Lower leg skin (tissue), 3 donors: ENCODE data around the gene SORCS2.

Experiments used
- POLR2A ChIP-seq, 2 donors: fragments of 450-650 bp; IDR thresholded peaks; one replicate each; pipeline ENCODE4 v1.6.1; 2016 to 2017; ENCODE audit warnings: antibody characterized with exemption in 2 of 2, mild to moderate bottlenecking in 1 of 2, moderate library complexity in 1 of 2
- TF ChIP-seq, protein P1 (sequence below), 3 donors: fragments of 450-650 bp; IDR thresholded peaks; one replicate each; pipeline ENCODE4 v1.5.1; 2016; ENCODE audit warnings: antibody characterized with exemption in 3 of 3, mild to moderate bottlenecking in 3 of 3, moderate library complexity in 2 of 3

DNA sequence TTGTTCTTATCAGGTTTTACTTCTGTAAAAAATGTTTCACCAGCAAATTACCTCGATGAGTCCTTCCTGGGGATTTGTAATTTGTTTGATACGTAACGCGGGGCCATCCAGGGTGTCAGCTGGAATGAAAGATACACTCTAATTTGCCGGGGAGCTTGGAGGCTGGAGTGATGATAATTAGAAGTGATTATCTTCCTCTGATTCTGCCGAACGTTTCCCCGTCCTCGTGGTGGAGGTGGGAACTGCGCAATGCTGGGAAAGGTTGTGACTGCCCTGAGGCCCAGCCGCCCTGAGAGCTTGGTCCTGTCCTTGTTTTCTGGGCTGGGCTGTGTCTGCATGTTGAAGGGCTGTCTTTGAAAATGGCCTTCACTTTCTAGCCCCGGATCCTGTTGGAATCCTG is 48.0 kb downstream of the SORCS2 start:
- TF ChIP-seq, protein P1, sequence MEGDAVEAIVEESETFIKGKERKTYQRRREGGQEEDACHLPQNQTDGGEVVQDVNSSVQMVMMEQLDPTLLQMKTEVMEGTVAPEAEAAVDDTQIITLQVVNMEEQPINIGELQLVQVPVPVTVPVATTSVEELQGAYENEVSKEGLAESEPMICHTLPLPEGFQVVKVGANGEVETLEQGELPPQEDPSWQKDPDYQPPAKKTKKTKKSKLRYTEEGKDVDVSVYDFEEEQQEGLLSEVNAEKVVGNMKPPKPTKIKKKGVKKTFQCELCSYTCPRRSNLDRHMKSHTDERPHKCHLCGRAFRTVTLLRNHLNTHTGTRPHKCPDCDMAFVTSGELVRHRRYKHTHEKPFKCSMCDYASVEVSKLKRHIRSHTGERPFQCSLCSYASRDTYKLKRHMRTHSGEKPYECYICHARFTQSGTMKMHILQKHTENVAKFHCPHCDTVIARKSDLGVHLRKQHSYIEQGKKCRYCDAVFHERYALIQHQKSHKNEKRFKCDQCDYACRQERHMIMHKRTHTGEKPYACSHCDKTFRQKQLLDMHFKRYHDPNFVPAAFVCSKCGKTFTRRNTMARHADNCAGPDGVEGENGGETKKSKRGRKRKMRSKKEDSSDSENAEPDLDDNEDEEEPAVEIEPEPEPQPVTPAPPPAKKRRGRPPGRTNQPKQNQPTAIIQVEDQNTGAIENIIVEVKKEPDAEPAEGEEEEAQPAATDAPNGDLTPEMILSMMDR (IDR thresholded peaks at IDR 0.05): no peak
- TF ChIP-seq POLR2A (IDR thresholded peaks at IDR 0.05): no peak
